MM.1S (cell line): ENCODE results near the gene ZBTB7B.

Source experiments
- DNase-seq: peaks from one replicate; pipeline ENCODE4 v3.0.0-alpha.2; 2015
- H2AFZ ChIP-seq: fragments of 300-600 bp; sonication (generic); 2 replicates; pipeline ENCODE4 v1.6.0; 2016; ENCODE audit warnings: antibody characterized with exemption, low read length
- H3F3A ChIP-seq: fragments of 300-600 bp; sonication (generic); 2 replicates; pipeline ENCODE4 v1.6.1; 2016; ENCODE audit warnings: mild to moderate bottlenecking, antibody characterized with exemption, low read length, moderate library complexity, mixed read lengths; ENCODE audit not compliant: insufficient read depth
- H3K27ac ChIP-seq: fragments of 300-600 bp; sonication (generic); 2 replicates; pipeline ENCODE4 v1.5.1; 2016; ENCODE audit warnings: mild to moderate bottlenecking, low read length
- H3K27me3 ChIP-seq: fragments of 300-600 bp; sonication (generic); replicated peaks from 2 replicates; pipeline ENCODE4 v1.6.0; 2016; ENCODE audit warnings: low read length; ENCODE audit not compliant: insufficient read depth
- H3K36me3 ChIP-seq: fragments of 300-600 bp; sonication (generic); replicated peaks from 2 replicates; pipeline ENCODE4 v1.6.1; 2016; ENCODE audit warnings: mild to moderate bottlenecking, low read length, mixed read lengths; ENCODE audit not compliant: insufficient read depth
- H3K4me1 ChIP-seq: fragments of 300-600 bp; sonication (generic); 2 replicates; pipeline ENCODE4 v1.6.1; 2016; ENCODE audit warnings: low read length, mixed read lengths
- H3K4me2 ChIP-seq: fragments of 300-600 bp; sonication (generic); 2 replicates; pipeline ENCODE4 v1.6.0; 2016; ENCODE audit warnings: low read depth, low read length
- H3K4me3 ChIP-seq: fragments of 300-600 bp; sonication (generic); 2 replicates; pipeline ENCODE4 v1.5.1; 2016; ENCODE audit warnings: low read length, mixed read lengths
- H3K79me2 ChIP-seq: fragments of 300-600 bp; sonication (generic); 2 replicates; pipeline ENCODE4 v1.6.1; 2016; ENCODE audit warnings: mixed run types, low read length, mixed read lengths
- H3K9ac ChIP-seq: fragments of 300-600 bp; sonication (generic); 2 replicates; pipeline ENCODE4 v1.6.1; 2016; ENCODE audit warnings: low read length, mixed read lengths
- H3K9me2 ChIP-seq: fragments of 300-600 bp; sonication (generic); replicated peaks from 2 replicates; pipeline ENCODE4 v1.6.1; 2016; ENCODE audit warnings: mild to moderate bottlenecking, low read length, mixed read lengths; ENCODE audit not compliant: insufficient read depth
- H3K9me3 ChIP-seq: fragments of 300-600 bp; sonication (generic); replicated peaks from 2 replicates; pipeline ENCODE4 v1.6.1; 2016; ENCODE audit warnings: mild to moderate bottlenecking, low read length, mixed read lengths; ENCODE audit not compliant: insufficient read depth
- H4K20me1 ChIP-seq: fragments of 300-600 bp; sonication (generic); 2 replicates; pipeline ENCODE4 v1.6.1; 2016; ENCODE audit warnings: mild to moderate bottlenecking, low read length, moderate library complexity, mixed read lengths; ENCODE audit not compliant: insufficient read depth
- CTCF ChIP-seq: fragments of 300-600 bp; sonication (generic); IDR thresholded peaks from 2 replicates; pipeline ENCODE4 v1.5.1; 2016; ENCODE audit warnings: antibody characterized with exemption, low read length, mixed read lengths
- EZH2 ChIP-seq: fragments of 300-600 bp; sonication (generic); optimal IDR thresholded peaks from 2 replicates; pipeline ENCODE3; 2017; ENCODE audit warnings: low read depth, mild to moderate bottlenecking, antibody characterized with exemption, low read length, mixed read lengths
- EZH2phosphoT487 ChIP-seq: fragments of 300-600 bp; sonication (generic); IDR thresholded peaks from 2 replicates; pipeline ENCODE4 v1.6.1; 2018; ENCODE audit warnings: antibody characterized with exemption, low read length

The ZBTB7B gene

GRCh38 chr1:155051777-155052398, 49.3 kb downstream of the ZBTB7B start:
- Histone ChIP-seq H4K20me1 (no peaks in the 10 kb centered on the region), H3K9me2 (no peaks in the 10 kb centered on the region), H3K36me3 (no peaks in the 10 kb centered on the region), H3K9me3 (no peaks in the 10 kb centered on the region), H3K27ac (peak overlapping the region; percentile 26; the same call in 1 of the 2 replicates), H3F3A (peaks cover 14% of the 10 kb centered on the region), H3K9ac (peak overlapping the region; percentile 84), H3K4me3 (peak overlapping the region; percentile 97), H3K27me3 (no peaks in the 10 kb centered on the region), H2AFZ (peak overlapping the region; percentile 92), H3K4me1 (peaks cover 16% of the 10 kb centered on the region), H3K79me2 (peaks cover 30% of the 10 kb centered on the region), H3K4me2 (peak overlapping the region; percentile 99)
- peak; percentile 48 for DNase-seq
- TF ChIP-seq EZH2phosphoT487 (no peak), CTCF (no peak), EZH2 (no peak)

DNA sequence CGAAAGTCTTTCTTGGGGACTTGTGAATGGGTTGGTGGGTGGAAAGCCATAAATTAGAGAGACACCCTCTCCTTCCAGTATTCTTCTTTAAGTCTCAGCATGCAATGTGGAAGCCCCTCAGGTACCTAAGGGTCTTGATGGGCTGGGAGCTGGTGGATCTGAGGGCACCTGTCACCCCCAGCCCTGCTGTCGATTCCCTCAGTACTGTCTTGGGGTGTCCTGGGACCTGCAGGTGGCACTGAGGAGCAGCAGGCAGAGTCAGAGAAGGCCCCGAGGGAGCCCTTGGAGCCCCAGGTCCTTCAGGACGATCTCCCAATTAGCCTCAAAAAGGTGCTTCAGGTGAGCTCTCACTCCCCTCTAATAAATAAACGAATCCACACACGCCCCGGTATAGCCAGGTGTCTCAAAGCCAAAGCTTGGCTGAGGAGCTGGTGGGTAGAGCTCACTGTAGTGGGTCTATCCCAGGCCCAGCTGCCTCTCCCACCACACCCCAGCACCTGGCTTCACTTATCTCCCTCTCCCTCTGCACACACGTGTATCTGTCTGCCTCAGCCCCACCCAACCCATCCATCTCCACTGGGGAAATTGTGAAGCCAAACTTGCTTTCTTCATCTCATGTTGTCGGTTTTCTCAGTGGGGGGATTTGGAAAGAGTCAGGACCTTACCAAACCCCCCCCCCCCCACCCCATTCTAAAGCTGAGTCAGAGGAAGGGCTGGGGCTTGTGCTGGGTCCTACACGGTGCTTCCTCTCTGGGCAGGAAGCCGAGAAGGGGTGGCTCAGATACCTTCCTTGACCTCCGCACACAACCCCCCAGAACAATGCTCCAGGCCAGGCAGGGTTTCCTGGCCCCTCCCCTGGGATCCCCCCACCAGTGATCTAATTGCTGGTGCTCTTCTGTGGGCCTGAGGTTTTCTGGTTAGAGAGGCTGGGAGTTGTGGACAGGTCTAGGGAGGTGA, 50.1 kb downstream of the ZBTB7B start:
- Histone ChIP-seq H3K9me3 (no peaks in the 10 kb centered on the region), H3K9me2 (no peaks in the 10 kb centered on the region), H3K27me3 (no peaks in the 10 kb centered on the region), H3K79me2 (peaks cover 30% of the 10 kb centered on the region), H2AFZ (peak overlapping the region; percentile 92), H3K4me1 (peaks cover 16% of the 10 kb centered on the region), H3K36me3 (no peaks in the 10 kb centered on the region), H3K27ac (no peak overlapping the region), H3K9ac (peak overlapping the region; percentile 84; the same call in 1 of the 2 replicates), H3K4me3 (peak overlapping the region; percentile 97), H4K20me1 (no peaks in the 10 kb centered on the region), H3F3A (peaks cover 14% of the 10 kb centered on the region), H3K4me2 (peak overlapping the region; percentile 99)
- peak; percentile 57 for DNase-seq
- TF ChIP-seq CTCF (peak; percentile 84), EZH2phosphoT487 (no peak), EZH2 (no peak)

DNA sequence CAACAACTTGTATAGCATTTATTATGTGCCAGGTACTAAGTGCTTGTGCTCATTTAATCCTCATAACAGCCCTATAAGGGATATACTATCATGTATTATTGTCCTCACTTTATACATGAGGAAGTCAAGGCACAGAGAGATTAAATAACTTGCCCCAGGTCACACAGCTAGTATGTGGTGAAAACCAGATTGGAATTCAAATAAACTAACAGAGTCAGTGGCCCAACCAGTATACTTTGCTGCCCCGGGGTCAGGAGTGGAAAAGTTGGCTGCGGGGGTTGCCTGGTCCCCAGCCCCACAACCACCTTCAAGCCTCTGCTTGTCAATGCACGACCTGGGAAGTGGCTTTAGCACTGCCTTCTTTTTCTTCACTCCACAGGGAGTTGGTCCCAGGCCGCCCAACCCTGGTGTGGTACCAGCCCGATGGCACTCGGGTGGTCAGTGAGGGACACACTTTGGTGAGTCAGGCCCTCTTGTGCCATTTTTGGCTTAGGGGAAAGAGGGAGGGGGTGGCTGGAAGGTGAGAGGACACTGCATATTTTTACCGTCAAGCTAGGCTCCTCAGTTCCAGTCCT, 51.0 kb downstream of the ZBTB7B start:
- no peak overlapping the region for H3K9ac ChIP-seq
- no peak overlapping the region for H3K27ac ChIP-seq
- H2AFZ ChIP-seq, result no peak overlapping the region
- H3K27me3 ChIP-seq, result no peaks in the 10 kb centered on the region
- peaks cover 16% of the 10 kb centered on the region for H3K4me1 ChIP-seq
- H3F3A ChIP-seq, result peaks cover 14% of the 10 kb centered on the region
- peaks cover 2% of the 10 kb centered on the region; the same call in 1 of the 2 replicates for H3K36me3 ChIP-seq
- H3K4me2 ChIP-seq, result no peak overlapping the region
- H3K4me3 ChIP-seq, result no peak overlapping the region
- no peak for DNase-seq
- H3K79me2 ChIP-seq, result peaks cover 30% of the 10 kb centered on the region
- no peaks in the 10 kb centered on the region for H3K9me2 ChIP-seq
- no peaks in the 10 kb centered on the region for H3K9me3 ChIP-seq
- H4K20me1 ChIP-seq, result no peaks in the 10 kb centered on the region
- TF ChIP-seq CTCF, result no peak
- TF ChIP-seq EZH2phosphoT487, result no peak
- no peak for TF ChIP-seq EZH2
